ENCODE data around the gene ATP9B. TPM values are rescaled to one million over a fixed set of nuclear protein-coding genes. Genes with fewer than 3 reads are reported as not detected.

The ATP9B gene
- total RNA-seq, 1 experiment from 2014 or later, result 20.9 TPM

DNA sequence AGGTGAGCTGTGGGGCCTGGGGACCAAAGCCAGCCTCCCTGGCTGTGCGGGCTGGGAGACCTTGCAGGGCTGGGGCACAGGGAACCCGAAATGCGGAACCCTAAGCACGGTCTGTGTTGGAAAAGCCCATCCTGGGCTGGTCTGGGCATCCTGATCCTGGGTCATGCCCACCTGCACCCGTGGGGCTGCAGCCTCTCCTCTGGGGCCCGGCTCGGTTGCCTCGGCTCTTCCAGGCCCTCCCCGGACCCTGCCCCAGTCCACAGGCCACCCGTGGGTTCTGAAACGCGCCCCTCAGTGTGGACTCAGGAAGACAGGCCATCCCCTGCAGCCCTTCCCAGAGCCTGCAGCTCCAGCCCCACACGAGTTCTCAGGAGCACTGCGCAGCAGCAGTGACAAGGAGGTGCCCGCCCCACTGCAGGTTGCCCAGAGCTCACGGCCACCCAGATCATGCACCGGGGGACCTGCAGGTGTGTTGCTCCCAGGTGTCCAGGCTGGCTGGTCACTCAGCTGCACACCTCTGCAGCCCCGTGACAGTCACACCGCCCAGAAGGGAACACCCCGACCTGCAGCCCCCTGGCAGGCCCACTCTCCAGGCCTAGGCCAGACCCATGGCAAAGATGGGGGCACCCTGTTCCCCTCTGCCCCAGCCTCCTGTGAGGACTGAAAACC lies 314.3 kb downstream of the ATP9B start:
- no peaks in the 10 kb centered on the region for H3K23me2 ChIP-seq (ENCODE audit: insufficient read length, low read depth, low read length, poor library complexity, severe bottlenecking)
- H3K27ac ChIP-seq (ENCODE audit: insufficient read length, low read depth, low read length), result no peak overlapping the region
- Mint-ChIP-seq H3K4me3 (no peak overlapping the region), H3K36me3 (ENCODE audit: insufficient read depth in 1 of 3, low read depth in 3 of 3) (no peaks in the 10 kb centered on the region; a peak in 1 of 7 replicates), H3K27ac (no peak overlapping the region), H3K9me3 (no peaks in the 10 kb centered on the region), H3K4me1 (peaks cover 5 to 8% of the 10 kb centered on the region in 2 experiments), H3K27me3 (ENCODE audit: low read depth) (peaks cover 21% of the 10 kb centered on the region)
- no peak overlapping the region for H3K56ac ChIP-seq (ENCODE audit: insufficient read length, low read depth, low read length)
- H3K79me2 ChIP-seq (ENCODE audit: insufficient read depth, low read length), result no peaks in the 10 kb centered on the region
- no peak overlapping the region for H2AFZ ChIP-seq (ENCODE audit: low read length)
- no peak overlapping the region for H4K8ac ChIP-seq (replicated peaks; ENCODE audit: insufficient read length, low read depth, low read length)
- no peaks in the 10 kb centered on the region for H4K20me1 ChIP-seq (ENCODE audit: control insufficient read depth, insufficient read depth, insufficient read length)
- H4K91ac ChIP-seq (ENCODE audit: insufficient read length, low read depth, low read length), result no peak overlapping the region
- H2BK120ac ChIP-seq (ENCODE audit: low read depth, low read length, poor library complexity, severe bottlenecking), result no peak overlapping the region
- no peaks in the 10 kb centered on the region for H3K27me3 ChIP-seq (ENCODE audit: insufficient read depth, low read length)
- no peak overlapping the region for H2BK15ac ChIP-seq (ENCODE audit: low read depth, low read length)
- H3K4ac ChIP-seq (ENCODE audit: low read depth, low read length), result no peak overlapping the region
- H3K14ac ChIP-seq (ENCODE audit: insufficient read depth, low read length), result peak overlapping the region; percentile 60; the same call in 1 of the 2 replicates
- H2BK12ac ChIP-seq (ENCODE audit: insufficient read length, low read depth, low read length), result no peak overlapping the region
- H2AK5ac ChIP-seq (ENCODE audit: insufficient read length, low read length), result no peak overlapping the region
- H3K23ac ChIP-seq (ENCODE audit: insufficient read length, low read depth, low read length), result no peak overlapping the region
- H3K18ac ChIP-seq (ENCODE audit: insufficient read length, low read depth, low read length), result no peak overlapping the region
- no peak overlapping the region for H4K5ac ChIP-seq (ENCODE audit: insufficient read length, low read depth, low read length)
- TF ChIP-seq, protein P1, sequence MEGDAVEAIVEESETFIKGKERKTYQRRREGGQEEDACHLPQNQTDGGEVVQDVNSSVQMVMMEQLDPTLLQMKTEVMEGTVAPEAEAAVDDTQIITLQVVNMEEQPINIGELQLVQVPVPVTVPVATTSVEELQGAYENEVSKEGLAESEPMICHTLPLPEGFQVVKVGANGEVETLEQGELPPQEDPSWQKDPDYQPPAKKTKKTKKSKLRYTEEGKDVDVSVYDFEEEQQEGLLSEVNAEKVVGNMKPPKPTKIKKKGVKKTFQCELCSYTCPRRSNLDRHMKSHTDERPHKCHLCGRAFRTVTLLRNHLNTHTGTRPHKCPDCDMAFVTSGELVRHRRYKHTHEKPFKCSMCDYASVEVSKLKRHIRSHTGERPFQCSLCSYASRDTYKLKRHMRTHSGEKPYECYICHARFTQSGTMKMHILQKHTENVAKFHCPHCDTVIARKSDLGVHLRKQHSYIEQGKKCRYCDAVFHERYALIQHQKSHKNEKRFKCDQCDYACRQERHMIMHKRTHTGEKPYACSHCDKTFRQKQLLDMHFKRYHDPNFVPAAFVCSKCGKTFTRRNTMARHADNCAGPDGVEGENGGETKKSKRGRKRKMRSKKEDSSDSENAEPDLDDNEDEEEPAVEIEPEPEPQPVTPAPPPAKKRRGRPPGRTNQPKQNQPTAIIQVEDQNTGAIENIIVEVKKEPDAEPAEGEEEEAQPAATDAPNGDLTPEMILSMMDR (conservative IDR thresholded peaks at IDR 0.05), result no peak
- peak; percentile 19 for DNase-seq
- no CpG with 5 or more reads among the region's 20 CpGs for WGBS (ENCODE audit: extremely low coverage, insufficient read length, low lambda C conversion rate)
- H3K79me1 ChIP-seq (ENCODE audit: insufficient read depth, low read depth, low read length, poor library complexity, severe bottlenecking), result no peaks in the 10 kb centered on the region
- no peaks in the 10 kb centered on the region for H3K9me3 ChIP-seq (ENCODE audit: control insufficient read depth, low read depth, low read length)
- no peak overlapping the region for H2BK5ac ChIP-seq (ENCODE audit: insufficient read length, low read length)
- H3K4me1 ChIP-seq (ENCODE audit: insufficient read depth, low read length), result no peaks in the 10 kb centered on the region
- H2BK20ac ChIP-seq (ENCODE audit: low read depth, low read length, poor library complexity, severe bottlenecking), result no peak overlapping the region
- H3K9ac ChIP-seq (ENCODE audit: extremely low read depth, insufficient read length, low read length), result no peak overlapping the region
- H3K4me2 ChIP-seq (ENCODE audit: insufficient read depth, insufficient read length, low read length), result no peak overlapping the region
- no peak overlapping the region for H3T11ph ChIP-seq (ENCODE audit: low read length)
